Tibial artery (tissue), 4 donors: Measurements from ENCODE around the gene TRUB1.

Source experiments
- DNase-seq, 2 donors: peaks; one replicate each; pipeline ENCODE4 v3.0.0-alpha.2; 2019
- H3K27ac ChIP-seq, 2 donors: fragments of 200-600 bp; sonication (generic) in 1 of 2; 1 replicate in 1 of 2; 2 replicates in 1 of 2; pipeline ENCODE4 v1.5.1; 2018 to 2019; ENCODE audit warnings: mild to moderate bottlenecking in 1 of 2
- H3K27me3 ChIP-seq, 2 donors: fragments of 200-600 bp; sonication (generic) in 1 of 2; one replicate each; pipeline versions ENCODE4 v1.5.1 to v1.6.0; 2016 to 2019
- H3K36me3 ChIP-seq, 3 donors: fragments of 200-600 bp; sonication (generic) in 2 of 3; one replicate each; pipeline ENCODE4 v1.5.1; 2016 to 2019; ENCODE audit warnings: mild to moderate bottlenecking in 2 of 3
- H3K4me1 ChIP-seq, 4 donors: fragments of 200-600 bp; sonication (generic) in 2 of 4; 1 replicate in 3 of 4; 2 replicates in 1 of 4; pipeline ENCODE4 v1.5.1; 2016 to 2019
- H3K4me3 ChIP-seq, 2 donors: fragments of 200-600 bp; sonication (generic) in 1 of 2; 1 replicate in 1 of 2; 2 replicates in 1 of 2; pipeline ENCODE4 v1.5.1; 2018 to 2019; ENCODE audit warnings: mild to moderate bottlenecking in 2 of 2
- H3K9me3 ChIP-seq, 3 donors: fragments of 200-600 bp; sonication (generic) in 1 of 3; one replicate each; pipeline ENCODE4 v1.5.1; 2016 to 2019
- intact Hi-C: fragments of 100-400 bp; cut with DNase I; formaldehyde crosslinking; loops from one replicate; pipeline ENCODE4 v1.15.0; 2023; ENCODE audit warnings: low total_unique reads
- TF ChIP-seq, protein P1 (sequence below), 2 experiments: fragments of 200-600 bp in 1 of 2; fragments of 450-650 bp in 1 of 2; IDR thresholded peaks; one replicate each; pipeline ENCODE4 v1.5.1; 2017 to 2019; ENCODE audit warnings: antibody characterized with exemption in 2 of 2, mild to moderate bottlenecking in 1 of 2, moderate library complexity in 1 of 2

Gene TRUB1

DNA sequence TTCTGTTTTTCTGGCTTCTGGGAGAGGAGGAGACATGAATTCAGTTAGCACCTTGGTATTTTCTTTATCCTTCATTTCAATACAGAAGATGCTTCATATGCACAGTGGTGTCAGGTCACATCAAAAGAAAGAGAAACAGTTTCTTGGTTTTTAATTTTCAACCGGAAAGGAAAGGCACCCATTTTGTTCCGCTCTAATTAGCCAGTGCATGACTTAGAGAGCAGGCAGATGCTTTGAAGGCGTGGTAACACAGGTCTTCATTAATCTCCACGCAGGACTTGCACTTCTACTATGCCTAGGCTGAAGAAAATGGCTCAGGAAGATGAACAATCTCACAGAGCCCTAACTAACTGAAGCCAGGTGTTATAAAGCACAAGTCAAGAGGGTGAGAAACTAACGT, 84.7 kb downstream of the TRUB1 start:
- Histone ChIP-seq H3K27me3 (no peaks in the 10 kb centered on the region), H3K9me3 (no peaks in the 10 kb centered on the region), H3K36me3 (no peaks in the 10 kb centered on the region), H3K27ac (no peak overlapping the region), H3K4me3 (no peak overlapping the region), H3K4me1 (no peaks in the 10 kb centered on the region)
- intact Hi-C loops: no loop called here
- TF ChIP-seq, protein P1, sequence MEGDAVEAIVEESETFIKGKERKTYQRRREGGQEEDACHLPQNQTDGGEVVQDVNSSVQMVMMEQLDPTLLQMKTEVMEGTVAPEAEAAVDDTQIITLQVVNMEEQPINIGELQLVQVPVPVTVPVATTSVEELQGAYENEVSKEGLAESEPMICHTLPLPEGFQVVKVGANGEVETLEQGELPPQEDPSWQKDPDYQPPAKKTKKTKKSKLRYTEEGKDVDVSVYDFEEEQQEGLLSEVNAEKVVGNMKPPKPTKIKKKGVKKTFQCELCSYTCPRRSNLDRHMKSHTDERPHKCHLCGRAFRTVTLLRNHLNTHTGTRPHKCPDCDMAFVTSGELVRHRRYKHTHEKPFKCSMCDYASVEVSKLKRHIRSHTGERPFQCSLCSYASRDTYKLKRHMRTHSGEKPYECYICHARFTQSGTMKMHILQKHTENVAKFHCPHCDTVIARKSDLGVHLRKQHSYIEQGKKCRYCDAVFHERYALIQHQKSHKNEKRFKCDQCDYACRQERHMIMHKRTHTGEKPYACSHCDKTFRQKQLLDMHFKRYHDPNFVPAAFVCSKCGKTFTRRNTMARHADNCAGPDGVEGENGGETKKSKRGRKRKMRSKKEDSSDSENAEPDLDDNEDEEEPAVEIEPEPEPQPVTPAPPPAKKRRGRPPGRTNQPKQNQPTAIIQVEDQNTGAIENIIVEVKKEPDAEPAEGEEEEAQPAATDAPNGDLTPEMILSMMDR (IDR thresholded peaks at IDR 0.05): no peak
- DNase-seq: no peak

- no peaks in the 10 kb centered on the region for H3K4me1 ChIP-seq
- DNase-seq: no peak
- no peaks in the 10 kb centered on the region for H3K27me3 ChIP-seq
- intact Hi-C loops: no loop called here
- no peaks in the 10 kb centered on the region for H3K36me3 ChIP-seq
- H3K4me3 ChIP-seq: no peak overlapping the region
- H3K27ac ChIP-seq: no peak overlapping the region
- TF ChIP-seq, protein P1 (IDR thresholded peaks at IDR 0.05): no peak
- H3K9me3 ChIP-seq: no peaks in the 10 kb centered on the region
Measured at GRCh38 chr10:115023715-115024114, 85.7 kb downstream of the TRUB1 start.

GRCh38 chr10:115024371-115024770, 86.4 kb downstream of the TRUB1 start:
- Histone ChIP-seq H3K27ac (no peak overlapping the region), H3K4me3 (no peak overlapping the region), H3K36me3 (no peaks in the 10 kb centered on the region), H3K27me3 (no peaks in the 10 kb centered on the region), H3K9me3 (no peaks in the 10 kb centered on the region), H3K4me1 (no peaks in the 10 kb centered on the region)
- no peak for DNase-seq
- TF ChIP-seq, protein P1 (IDR thresholded peaks at IDR 0.05): no peak
- intact Hi-C loops: no loop called here

- Histone ChIP-seq H3K27me3 (no peaks in the 10 kb centered on the region), H3K4me3 (no peak overlapping the region), H3K4me1 (no peaks in the 10 kb centered on the region), H3K9me3 (no peaks in the 10 kb centered on the region), H3K27ac (no peak overlapping the region), H3K36me3 (no peaks in the 10 kb centered on the region)
- TF ChIP-seq, protein P1 (IDR thresholded peaks at IDR 0.05): no peak
- no peak for DNase-seq
- intact Hi-C loops: no loop called here
Measured at GRCh38 chr10:115026056-115026745, 88.2 kb downstream of the TRUB1 start.

- Histone ChIP-seq H3K9me3 (no peaks in the 10 kb centered on the region), H3K27ac (no peak overlapping the region), H3K4me3 (no peak overlapping the region), H3K27me3 (no peaks in the 10 kb centered on the region), H3K4me1 (no peaks in the 10 kb centered on the region), H3K36me3 (no peaks in the 10 kb centered on the region)
- TF ChIP-seq, protein P1 (IDR thresholded peaks at IDR 0.05): no peak
- intact Hi-C loops: no loop called here
- DNase-seq: no peak
Measured at GRCh38 chr10:115026746-115027140, 88.7 kb downstream of the TRUB1 start.
